HuH-7.5 (cell line): ENCODE data around the gene RHEX.
"Not testable (repeated sequence)": the region's sequence is repeated elsewhere in the genome, so short reads cannot be mapped to it uniquely, and the experiment has no call there.

ENCODE experiments used
- DNase-seq: peaks from one replicate; pipeline ENCODE4 v3.0.0; 2011; ENCODE audit warnings: low spot score

RHEX gene

DNA sequence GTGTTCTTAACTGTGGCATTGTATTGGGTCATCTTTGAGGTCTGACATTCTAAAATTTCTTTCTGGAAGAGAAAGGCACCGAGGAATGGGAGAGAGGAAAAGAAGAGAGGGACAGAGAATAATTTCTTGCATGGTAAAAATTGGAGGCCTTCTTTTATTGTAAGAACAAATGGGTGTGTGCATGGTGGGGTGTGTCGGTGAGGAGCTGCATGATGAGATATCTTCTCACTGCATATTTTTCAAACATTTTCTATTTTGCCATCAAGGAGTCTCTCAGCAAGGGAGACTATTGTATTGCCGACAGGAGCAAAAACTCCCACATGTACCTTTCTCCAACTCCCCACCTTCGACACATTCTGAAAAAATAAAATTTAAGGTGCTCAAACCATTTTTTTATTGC, 22.8 kb upstream of the RHEX start:
- no peak for DNase-seq

DNA sequence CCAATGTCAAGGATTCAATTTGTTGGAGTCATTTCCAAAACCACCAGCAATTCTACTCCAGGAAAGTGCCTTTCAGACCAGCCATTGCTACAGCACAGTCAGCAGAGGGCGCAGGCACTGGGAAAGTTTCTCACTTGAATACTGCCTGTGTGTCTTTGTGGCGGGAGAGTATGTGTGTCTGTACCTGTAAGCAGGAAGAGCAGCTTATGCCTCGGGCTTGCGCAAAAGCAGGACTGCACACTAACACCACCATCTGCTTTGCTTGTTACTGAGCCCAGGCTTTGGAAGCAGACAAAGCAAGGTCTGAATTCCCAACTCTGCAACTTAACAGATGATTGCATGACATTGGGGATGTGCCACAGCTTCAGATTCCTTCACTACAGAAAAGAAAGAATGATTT, 22.3 kb upstream of the RHEX start:
- peak; percentile 44 for DNase-seq

DNA sequence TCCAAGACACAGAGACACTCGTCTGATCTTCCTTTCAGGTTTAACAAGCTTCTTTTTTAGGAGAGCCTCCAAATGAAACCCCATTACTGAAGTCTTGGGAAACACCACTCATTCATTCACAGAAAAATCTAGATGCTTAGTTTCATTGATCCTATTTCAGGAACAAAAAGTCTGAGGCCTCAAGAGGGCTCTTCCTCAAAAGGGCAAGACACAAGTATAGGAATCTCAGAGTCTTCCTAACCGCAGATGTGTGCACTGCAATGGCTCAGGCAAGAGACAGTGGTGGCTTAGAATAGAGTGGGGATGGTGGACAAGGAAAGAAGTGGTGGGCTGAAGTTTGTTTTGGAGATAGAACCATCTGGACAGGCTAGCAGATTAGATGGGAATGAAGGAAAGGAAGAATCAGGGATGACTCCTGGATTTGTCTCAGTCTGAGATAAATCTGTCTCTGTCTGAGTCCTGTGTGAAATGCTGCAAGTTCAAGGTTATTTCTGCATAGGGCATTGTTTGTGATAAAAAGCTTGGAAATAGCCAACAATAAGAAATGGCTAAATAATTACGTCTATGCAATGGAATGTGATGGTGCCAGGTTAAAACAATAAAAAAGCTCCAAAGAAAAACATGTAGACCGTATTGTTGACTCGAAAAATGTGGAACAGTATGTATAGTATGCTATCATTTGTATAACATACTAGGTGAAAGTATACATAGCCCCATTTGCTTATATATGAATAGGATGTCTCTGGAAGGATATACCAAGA, 20.4 kb upstream of the RHEX start:
- no peak for DNase-seq

DNA sequence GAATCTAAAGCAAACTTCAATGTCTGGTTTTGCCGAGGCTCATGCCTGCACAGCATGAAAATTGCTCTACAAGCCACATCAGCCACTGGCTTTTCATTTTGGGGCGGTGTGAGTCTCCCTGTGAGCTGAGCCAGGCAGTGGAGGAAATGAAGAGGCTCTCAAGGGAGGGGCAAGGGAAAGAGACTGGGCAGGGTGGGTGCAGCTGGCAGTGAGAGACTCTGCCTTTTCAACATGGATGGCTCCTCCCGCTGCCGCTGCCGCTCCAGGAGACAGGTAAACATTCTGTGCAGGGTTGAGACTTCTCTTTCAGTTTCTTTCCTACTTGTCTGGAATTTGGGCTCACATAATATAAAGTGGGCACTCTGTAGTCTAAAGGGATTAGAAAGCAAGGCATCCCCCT, 17.9 kb upstream of the RHEX start:
- DNase-seq: no peak

DNA sequence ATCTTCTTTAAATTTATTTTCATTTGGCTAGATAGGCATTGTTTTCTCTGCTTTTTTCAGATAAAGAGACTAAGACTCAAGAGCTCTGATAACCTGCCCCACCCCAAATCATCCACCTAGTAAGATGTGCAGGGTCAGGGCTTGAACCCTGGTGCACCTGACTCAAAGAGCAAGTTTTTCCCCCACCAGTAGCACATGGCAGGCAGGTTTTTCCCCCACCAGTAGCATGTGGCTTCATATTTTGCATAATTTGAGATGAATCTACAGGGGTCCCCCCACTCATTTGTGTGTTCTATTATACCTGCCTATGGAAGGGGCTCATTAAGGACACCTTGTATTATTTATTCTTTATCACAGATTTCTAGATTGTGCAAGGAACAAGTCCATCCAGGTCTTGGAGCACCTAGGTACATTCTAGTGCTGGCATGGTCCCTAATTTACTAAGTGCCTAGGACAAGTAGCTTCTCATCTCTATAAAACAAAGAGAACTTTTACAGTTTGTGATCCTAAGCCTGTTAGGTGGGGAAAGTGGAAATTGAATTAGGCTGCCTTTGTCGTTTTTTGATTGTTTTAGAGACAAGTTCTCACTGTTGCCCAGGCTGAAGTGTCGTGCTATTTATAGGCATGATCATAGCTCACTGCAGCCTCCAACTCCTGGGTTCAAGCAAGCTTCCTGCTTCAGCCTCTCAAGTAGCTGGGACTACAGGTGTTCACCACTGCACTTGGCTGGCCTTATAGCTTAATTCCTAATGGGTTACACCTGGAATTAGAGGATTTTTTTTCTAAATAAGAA, 16.1 kb upstream of the RHEX start:
- no peak for DNase-seq

DNA sequence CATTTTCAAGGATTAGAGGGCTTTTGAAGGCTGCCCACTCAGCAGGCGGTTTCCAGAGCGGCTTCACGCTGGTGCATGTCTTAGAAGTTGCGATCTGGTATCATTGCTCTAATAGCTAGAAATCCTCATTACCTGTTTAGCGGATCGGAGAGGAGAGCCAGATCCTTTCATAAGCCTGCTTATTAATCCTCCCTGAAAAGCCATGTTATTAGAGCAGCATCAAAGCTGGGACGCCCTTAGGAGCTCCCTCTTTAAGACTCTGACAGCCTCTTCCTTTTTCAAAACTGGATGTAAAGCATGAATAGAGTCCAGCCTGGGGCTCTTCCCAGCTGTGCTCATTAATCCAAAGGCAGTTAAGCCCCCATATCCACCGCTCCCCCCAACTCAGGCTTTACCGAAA, 15.4 kb upstream of the RHEX start:
- no peak for DNase-seq

DNA sequence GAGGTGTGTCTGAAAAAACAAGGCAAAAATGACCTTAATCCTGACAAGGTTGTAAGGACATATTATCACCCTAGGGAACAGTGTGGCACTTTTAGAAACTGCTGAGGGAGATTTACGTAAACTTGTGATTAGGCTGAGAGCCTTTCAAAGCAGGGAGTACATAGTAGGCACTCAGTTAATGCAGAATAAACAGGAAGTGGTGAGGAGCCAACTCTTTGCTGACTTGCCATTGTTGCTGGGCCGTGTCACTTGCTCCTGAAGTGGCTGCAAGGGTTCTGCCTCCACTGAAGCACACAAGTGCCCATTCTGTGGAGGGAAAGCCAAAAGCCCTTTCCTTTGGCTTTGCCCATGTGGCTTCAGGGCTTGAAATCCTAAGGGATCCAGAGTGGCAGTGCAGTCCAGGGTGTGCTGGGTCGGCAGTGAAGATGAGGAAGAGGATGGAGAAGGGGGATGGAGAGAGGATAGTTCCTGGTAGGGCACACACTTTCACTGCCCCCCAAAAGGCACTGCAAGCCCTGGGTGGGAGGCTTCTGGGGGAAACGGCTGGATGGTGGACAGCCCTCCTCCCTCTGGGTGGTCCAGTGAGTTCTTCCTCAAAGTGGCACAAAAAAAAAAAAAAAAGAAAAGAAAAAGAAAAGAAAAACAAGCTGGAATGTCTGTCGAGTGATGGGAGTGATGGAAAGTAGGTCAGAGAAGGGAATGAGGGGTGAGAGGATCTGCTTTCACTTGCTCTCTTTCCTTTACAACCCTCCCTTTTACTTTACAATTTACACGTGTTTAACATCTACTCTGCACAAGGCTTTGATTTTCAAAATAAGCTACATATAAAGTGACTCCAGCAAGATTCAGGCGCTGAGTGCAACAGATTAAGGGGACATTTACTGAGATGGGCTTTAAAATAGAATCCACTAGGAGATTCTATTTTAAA, 13.7 kb upstream of the RHEX start:
- DNase-seq: no peak

DNA sequence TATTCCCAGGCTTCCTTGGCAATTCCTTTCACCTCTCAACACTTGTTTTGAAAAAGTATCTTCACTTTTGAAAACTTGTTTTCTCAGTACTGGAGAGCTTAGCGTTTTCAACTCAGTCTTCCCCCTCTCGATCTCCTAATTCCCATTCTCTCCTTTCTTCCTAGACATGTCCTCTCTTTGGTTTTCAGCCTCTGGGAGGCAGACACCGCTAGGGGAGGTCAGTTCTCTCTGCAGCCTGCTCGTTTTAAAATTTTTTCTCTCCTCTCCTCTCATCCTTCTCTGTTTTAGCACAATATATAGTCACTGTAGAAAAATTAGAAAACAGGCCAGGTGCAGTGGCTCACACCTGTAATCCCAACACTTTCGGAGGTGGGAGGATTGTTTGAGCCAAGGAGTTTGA, 12.6 kb upstream of the RHEX start:
- no peak for DNase-seq

DNA sequence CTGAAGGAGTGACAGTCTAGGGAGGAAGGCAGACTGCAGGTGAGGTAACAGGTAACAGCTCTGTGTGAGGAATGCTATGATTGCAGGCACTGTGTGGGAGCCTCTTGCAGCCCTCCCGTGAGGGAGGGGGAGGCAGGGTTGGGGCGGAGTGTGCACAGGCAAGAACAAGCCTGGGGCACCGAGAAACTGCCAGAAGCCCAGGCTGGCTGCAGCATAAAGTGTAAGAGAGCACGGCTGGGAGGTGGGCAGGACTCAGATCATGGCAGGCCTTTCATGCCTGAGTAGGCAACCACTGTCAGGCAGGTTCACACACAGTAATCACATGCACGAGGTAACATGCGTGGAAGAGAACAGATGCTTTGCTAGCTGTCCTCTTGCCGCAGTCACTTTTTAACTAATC, 11.3 kb upstream of the RHEX start:
- DNase-seq: no peak

DNA sequence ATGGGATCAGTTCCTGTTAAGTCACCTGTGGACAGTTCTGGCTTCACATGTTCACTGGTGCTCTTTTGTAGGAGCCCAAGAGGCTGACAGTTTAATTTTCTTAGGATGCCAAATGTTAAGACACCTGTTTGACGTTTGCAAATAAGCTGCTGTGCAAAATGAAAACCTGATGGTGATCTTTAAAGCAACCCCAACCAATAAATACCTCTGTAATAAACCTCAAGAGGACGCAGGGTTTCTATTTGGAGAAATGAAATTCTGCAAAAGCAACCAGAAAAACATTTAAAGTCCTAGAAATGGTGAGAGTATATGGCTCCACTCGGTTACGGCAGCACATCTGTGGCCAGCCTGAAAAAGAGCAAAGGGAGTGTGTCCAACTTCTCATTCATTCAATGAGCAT, 5.7 kb upstream of the RHEX start:
- no peak for DNase-seq

DNA sequence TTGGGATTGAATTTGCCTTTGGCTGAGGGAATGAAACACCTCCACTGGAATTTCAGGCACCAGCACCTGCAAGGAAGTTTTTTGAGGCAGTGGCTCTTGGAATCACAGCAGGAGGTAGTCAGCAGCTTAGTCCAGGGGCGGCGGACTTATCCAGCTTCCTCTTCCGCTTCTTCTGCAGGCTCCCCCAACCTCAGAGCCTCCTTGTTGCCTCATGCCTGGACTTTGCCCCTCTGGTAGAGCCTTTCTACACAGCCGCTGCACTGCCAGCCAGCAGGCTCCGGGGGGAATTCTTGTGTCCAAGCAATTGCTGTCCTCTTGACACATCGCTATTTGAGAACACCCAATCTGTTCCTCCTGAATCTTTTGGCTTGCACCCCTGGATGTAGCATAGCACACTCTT, 4.4 kb upstream of the RHEX start:
- DNase-seq: peak; percentile 29

DNA sequence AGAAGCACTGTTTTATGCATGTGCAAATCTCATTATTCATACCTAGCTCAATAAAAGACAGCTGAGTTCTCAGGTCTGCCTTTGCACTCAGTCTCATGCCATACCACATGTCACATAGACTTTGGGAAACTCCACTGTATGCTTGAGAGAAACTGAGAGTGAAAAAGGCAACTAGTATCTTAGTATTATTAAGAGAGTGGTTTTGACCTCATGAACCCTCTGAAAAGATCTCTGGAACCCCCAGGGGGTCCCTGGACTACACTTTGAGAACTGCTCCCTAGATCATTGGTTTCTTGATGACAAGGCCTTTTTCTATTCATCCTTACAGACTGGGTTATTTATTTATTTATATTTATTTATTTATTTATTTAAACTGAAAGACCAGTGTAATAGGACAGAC, 3.7 kb upstream of the RHEX start:
- no peak for DNase-seq

DNA sequence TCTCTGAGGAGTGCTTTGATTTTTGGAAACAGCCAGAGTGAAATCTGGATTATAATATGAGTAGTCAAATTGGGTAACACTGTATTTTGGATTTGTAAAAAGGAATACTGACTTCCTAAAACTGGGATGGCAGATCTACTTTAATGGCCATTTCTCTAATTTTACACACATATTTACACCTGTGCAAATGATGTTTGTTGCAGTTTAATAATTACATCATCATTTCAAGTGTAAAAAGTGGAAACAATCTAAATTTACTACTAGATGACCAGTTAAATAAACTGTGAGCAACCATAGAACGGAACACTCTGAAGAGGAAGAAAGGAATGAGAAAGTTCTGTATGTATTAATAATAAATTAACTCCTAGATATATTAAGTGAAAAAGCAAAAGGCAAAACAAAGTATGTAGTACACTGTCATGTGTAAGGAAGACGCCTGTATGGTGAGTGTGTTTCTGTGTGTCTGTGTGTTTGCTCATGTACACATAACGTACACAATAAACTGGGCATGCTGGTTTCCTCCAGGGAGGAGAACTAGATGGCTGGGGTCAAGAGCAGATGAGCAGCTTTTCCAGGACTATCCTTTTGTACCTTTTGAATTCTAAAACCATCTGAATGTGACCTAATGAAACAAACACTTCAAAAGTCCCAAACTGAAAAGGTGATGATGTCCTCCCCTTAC, 2.9 kb upstream of the RHEX start:
- DNase-seq: no peak

DNA sequence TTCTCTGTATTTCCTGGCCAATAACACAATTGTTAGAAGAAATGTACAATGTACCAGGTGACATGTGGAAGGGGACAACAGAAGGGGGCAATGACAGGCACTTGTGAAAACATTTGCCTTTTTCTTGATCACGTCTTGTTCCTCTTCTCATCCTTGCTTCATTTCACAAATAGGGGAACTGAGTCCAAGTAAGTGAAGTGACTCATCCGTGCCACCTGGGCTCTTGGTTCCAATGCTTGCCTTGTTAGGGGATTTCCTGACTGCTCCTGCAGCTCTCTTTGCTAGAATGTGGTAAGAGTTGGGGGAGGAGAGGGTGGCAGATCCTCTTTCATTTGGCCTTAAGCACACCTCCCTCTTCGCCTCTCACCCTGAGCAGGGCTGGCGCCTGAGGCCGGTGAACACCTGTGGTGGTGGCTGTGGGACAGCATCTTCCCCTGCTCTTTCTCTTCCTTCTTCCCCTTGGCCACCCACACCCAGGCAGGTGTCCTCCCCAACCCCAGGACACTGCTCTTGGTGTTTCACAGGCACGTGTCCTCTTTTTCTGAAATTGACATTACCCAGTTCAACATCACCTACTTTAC, 2.2 kb upstream of the RHEX start:
- no peak for DNase-seq

DNA sequence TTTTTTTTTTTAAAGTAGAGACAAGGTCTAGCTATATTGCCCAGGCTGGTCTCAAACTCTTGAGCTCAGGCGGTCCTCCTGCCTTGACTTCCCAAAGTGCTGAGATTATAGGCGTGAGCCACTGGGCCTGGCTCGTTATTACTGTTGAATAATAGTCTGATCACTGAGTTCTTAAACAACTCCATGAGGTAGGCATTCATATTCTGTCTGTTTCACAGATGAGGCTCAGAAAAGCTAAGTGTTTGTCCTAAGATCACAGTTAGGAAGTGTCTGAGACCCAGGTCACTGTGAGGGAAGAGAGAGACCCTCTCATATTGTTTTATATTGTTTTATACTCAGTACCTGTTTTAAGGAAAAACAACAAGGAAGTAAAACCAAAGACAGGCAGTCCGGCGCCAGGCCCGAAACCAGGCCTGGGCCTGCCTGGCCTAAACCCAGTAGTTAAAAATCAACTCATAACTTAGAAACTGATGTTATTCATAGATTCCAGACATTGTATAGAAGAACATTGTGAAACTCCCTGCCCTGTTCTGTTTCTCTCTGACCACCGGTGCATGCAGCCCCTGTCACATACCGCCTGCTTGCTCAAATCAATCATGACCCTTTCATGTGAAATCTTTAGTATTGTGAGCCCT, 625 bp upstream of the RHEX start:
- DNase-seq: not testable (repeated sequence)

DNA sequence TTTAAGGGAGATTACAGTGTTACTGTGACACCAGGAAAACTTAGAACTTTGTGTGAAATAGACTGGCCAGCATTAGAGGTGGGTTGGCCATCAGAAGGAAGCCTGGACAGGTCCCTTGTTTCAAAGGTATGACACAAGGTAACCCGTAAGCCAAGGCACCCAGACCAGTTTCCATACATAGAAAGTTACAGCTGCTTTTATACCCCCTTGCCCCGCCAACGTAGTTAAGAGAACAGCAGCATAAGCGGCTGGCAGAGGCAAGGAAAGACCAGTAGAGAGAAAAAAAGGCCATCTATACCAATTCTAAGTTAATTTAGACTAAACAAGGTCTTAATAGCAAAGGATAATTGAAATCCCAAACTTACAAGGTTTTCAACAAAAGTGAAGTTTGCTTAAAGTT, 643 bp downstream of the RHEX start:
- not testable (repeated sequence) for DNase-seq

DNA sequence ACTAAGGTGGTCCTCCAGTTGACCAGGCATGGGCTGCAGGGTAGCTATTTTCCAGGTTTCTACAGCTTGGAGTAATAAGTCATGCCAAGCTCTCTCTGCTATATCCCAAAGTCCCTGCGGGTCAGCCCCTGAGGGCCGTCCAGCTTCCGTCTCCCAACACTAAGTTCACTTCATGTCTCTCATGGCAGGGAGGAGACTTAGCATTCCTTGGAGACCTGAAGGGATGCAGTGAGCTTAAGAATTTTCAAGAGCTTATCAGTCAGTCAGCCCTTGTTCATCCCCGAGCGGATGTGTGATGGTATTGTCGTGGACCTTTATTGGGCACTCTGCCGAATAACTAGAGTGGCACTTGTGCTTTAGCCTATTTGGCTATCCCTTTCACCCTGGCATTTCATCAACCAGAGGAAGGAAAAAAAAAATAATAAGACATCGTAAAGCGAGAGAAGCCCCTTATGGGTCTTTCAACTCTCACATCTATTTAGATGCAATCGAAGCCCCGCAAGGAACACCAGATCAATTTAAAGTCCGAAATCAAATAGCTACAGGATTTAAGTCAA, 2.2 kb downstream of the RHEX start:
- not testable (repeated sequence) for DNase-seq

DNA sequence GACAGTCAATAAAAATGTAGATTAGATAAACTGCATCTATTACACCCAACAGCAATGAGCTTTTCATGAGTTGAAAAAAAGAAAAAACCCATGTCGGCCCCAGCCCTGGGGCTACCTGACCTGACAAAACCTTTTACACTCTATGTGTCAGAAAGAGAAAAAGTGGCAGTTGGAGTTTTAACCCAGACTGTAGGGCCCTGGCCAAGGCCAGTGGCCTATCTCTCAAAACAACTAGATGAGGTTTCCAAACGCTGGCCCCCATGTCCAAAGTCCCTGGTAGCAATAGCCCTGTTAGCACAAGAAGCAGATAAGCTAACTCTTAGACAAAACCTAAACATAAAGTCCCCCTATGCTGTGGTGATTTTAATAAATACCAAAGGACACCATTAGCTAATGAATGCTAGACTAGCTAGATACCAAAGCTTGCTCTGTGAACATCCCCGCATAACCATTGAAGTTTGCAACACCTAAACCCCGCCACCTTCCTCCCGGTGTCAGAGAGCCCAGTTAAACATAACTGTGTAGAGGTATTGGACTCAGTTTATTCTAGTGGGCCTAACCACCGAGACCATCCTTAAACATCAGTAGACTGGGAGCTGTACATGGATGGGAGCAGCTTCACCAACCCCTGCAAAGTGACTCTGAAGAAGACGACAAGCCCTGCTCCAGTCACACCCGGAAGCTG, 2.8 kb downstream of the RHEX start:
- not testable (repeated sequence) for DNase-seq

DNA sequence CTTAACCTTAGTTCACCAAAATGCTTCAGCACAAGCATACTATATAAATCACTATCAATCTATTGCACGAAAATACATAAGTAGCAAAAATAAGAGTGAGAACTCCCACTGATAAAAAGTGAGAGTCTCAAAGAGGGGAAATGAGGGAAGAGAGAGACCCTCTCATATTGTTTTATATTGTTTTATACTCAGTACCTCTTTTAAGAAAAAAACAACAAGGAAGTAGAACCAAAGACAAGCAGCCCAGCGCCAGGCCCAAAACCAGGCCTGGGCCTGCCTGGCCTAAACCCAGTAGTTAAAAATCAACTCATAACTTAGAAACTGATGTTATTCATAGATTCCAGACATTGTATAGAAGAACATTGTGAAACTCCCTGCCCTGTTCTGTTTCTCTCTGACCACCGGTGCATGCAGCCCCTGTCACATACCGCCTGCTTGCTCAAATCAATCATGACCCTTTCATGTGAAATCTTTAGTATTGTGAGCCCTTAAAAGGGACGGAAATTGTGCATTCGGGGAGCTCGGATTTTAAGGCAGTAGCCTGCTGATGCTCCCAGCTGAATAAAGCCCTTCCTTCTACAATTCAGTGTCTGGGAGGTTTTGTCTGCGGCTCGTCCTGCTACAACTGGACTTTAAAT, 5.4 kb downstream of the RHEX start:
- not testable (repeated sequence) for DNase-seq

DNA sequence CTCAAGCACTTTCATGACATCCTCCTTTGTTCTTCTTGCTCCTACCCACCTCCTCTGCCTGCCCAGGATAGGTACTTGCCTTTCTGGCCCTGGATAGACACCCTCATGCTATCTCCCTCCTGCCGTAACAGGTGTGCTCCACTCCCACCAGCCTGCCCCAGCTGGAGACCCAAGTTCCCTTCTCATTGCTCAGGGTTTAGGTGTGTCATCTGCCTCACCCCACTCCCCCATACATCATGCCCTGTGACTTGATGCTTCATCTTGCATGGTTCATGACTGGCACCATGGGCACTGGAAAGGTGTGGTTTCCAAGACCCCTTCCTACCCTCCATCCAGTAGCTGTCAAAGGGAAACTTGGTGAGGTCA, 5.9 kb downstream of the RHEX start:
- no peak for DNase-seq
